NOMO-1 (cell line): ENCODE results near the gene MROH2B.

ENCODE experiments used
- DNase-seq, 2 experiments: peaks; one replicate each; lab custom pipeline; 2025; ENCODE audit not compliant: unreplicated experiment in 2 of 2; lab: John Stamatoyannopoulos, UW

Gene MROH2B

DNA sequence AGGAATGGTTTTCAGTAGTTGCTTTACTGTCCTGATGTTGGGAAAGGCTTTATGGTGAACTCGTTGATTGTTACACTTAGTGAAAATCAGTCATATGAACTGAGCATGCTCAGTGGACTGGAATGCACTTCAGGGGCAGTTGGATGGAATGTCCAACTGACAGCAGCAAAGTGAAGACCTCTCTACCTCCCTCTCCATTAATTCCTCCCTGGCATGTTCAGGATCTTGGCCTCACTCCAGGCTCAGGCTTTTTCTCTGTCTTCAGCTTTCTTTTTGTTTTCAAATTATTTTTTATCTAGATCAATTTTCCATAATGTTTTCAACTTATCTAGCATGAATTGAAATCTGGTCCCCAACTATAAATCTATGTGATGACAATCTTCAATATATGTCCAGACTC, at the start of gene MROH2B:
Gene MROH2B (minus strand): TSS at position 101 of the 400 bp plus-strand sequence. CDS start 490 bp downstream, outside the sequence.
- no peak for DNase-seq

- DNase-seq, result no peak
Measured at GRCh38 chr5:41120600-41120999, 49.5 kb upstream of the MROH2B start.

DNA sequence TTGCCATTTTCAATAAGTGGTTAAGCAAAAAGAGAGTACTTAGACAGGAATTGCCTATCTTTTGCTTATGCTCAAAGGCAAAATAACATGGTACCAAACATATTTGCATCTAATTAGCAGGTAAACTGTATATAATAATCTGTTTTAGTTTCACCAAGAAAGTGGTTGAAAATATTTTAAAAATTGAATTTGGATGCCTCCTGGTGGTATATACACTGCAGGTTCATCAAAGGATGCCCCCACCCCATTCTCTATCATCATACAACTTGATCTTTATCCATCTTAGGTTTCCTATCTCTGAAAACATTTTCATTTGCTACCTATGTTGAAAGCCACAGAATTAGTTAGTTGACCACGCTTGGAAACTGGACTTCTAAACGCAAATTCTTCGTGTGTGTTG, 47.0 kb upstream of the MROH2B start:
- no peak for DNase-seq

DNA sequence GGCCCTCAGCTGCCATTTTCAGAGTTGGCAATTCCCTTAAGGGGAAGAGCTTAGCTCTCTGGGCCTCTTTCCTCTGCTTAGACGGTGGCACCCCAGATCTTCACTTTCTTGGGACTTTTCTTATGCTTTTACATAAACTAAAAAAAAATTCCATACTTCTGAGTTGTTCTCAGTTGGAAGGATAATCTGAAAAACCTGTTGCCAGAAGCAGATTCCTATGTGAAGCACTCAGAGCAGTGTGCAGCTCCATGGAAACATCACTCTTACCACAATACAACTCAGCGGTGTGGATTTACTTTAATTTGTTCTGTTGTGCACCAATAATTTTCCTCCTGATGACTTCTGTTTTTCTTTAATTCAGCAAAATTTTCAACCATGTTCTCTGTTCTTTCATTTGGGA, 44.1 kb upstream of the MROH2B start:
- no peak for DNase-seq

- DNase-seq, result no peak
Measured at GRCh38 chr5:41112486-41113455, 41.6 kb upstream of the MROH2B start.

GRCh38 chr5:41109186-41109585, 38.0 kb upstream of the MROH2B start:
- DNase-seq, result no peak

DNA sequence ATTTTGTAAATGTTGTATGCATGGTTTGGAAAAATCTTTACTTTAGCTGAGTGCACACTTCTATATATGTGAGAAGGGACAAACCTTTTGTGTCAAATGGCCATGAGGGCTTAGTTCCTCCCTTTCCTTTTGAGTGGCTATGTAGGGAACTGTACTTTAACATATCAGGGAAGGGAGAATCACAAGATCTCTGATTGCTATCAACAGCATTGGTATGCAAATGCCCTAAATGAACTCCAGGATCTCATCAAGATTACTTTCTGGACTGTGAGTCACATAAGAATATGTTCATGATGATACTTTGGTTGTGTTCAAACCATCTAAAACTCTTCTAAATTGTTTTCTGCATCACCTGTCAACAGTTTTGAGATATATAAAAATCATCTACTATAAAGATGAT, 31.2 kb upstream of the MROH2B start:
- DNase-seq, result no peak

- DNase-seq, result no peak
Measured at GRCh38 chr5:41097642-41098041, 26.5 kb upstream of the MROH2B start.

- DNase-seq, result no peak
Measured at GRCh38 chr5:41095324-41096101, 24.4 kb upstream of the MROH2B start.

DNA sequence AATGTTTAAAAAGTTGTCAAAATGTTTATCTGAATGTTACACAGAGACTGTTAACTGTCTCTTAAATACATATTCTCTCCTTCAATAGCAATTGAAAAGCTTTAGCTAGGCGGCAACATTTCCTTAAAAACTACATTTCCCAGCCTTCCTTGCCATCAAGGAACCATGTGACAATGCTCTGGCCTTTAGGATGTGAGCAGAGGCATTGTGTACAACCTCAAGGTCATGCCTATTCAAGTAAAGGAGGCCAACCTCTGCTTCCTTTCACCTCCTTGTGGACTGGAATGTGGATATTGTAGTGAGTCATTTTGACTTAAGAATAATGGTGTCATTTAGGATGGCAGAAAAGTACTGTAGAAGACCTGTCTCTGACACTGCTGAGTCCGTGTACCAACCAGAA, 23.7 kb upstream of the MROH2B start:
- DNase-seq, result no peak

GRCh38 chr5:41093803-41094202, 22.7 kb upstream of the MROH2B start:
- DNase-seq, result no peak

DNA sequence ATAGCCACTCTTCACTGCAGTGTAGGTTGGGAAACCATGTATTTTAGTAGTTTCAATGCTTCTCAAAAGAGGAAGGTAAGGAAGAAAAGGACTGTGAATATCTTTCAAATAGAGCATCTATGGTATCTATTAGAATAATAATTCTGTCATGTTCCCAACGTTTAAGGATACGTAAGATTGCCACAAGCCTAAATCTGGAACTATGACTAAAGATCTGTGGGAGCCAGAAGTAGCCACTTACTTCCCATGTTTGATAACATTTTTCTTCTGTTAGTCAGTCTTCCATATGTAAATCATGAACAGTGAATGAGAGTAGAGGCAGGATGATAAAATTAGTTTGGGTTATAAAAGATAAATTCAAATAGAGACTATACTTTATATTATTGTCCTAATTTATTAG, 16.3 kb upstream of the MROH2B start:
- no peak for DNase-seq

DNA sequence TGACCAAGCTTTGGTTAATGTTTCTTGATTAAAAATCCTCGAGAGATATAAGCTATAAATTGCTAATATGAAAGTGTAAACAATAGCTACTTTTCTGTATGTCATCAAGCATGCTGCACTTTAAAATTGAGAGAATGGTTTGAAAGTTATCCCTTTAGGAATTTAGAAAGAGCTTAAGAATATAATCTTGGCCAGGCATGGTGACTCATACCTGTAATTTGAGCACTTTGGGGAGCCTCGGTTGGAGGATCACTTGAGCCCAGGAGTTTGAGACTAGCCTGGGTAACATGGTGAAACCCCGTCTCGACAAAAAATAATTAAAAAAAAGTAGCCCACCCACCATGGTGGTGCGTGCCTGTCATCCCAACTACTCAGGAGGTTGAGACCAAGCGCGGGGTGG, 12.2 kb upstream of the MROH2B start:
- DNase-seq, result no peak

- no peak for DNase-seq
Measured at GRCh38 chr5:41071975-41072374, 833 bp upstream of the MROH2B start.

GRCh38 chr5:41067714-41068568, 3.2 kb downstream of the MROH2B start:
- DNase-seq, result no peak

DNA sequence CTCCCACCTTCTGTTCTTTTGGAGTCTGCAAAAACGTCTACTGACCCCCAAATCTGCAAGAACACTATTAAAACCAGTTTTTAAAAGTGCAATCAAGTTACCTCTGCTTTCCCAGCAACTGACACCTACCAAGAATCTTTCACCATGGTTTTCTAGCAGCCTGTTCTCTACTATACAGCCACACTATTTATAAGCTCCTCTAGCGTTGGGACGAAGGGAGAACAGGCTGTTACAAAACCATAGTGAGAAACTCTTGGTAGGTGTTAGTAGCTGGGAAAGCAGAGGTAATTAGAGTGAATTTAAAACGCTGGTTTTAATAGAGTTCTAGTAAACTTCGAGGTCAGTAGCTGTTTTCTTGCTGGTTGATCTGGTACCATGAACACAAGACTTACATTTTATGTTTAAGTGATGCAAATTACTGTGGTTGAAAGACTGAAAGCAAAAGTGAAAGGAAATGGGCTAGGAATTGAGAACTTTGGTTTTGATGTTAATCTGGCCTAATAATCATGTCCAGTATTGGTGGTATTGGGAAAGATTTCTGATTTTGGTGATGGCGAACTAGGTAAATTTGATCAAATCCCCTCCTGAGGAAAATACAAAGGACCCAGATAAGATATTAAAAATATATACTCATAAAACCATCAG, 5.3 kb downstream of the MROH2B start:
- DNase-seq, result no peak

- DNase-seq, result no peak
Measured at GRCh38 chr5:41057940-41058339, 13.2 kb downstream of the MROH2B start.

DNA sequence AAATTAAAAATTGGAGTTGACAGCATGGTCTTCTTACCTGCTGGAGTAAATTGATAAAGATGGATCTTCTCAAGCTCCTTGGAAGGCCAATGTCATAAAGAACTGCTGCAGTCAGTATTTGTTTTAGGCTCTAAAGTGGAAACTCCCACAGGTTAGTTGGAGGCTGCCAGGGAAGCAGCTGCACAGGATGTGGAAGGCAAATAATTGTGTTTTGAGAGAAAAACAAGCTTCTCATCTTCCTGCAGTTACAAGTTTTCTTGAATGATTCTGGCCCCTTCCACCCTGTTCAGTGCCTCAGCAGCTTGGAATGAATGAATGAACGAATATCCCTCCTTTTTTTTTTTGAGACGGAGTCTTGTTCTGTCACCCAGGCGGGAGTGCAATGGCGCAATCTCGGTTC, 13.9 kb downstream of the MROH2B start:
- DNase-seq, result no peak

DNA sequence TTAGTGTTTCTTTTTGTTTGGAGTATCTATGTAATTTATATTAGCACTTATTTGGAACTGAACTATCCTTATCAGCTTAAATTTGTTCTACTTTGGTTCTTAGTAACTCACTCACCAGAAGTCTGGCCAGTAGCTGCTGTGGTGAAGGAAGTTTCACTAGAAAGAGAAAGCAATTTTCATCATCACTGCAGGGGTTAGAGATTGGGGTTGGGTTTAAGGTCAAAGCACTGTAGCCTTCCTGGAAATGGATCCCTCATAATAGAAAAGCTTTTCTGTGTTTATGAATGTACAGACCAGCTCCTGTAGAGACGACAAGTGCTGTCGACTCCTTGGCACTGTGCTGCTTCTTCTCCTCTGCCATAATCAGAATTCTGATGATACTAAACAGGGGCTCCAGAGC, 22.2 kb downstream of the MROH2B start:
- no peak for DNase-seq

GRCh38 chr5:41043109-41043747, 27.9 kb downstream of the MROH2B start:
- no peak for DNase-seq
